GM18520 (cell line): ENCODE data around the gene IMMP2L.
"Not testable (repeated sequence)": the region's sequence is repeated elsewhere in the genome, so short reads cannot be mapped to it uniquely, and the experiment has no call there.

Source experiments
- ATAC-seq: cut with Tn5 transposase; IDR thresholded peaks from one replicate; pipeline ENCODE4 v1.9.1; 2021; ENCODE audit not compliant: unreplicated experiment

Gene IMMP2L

GRCh38 chr7:111510584-111511378 is 51.5 kb downstream of the IMMP2L start:
- ATAC-seq, result no peak

- ATAC-seq, result no peak
Measured at GRCh38 chr7:111510062-111510461, 52.2 kb downstream of the IMMP2L start.

- ATAC-seq, result no peak
Measured at GRCh38 chr7:111509288-111509687, 53.0 kb downstream of the IMMP2L start.

- no peak for ATAC-seq
Measured at GRCh38 chr7:111508387-111508786, 53.9 kb downstream of the IMMP2L start.

- ATAC-seq, result not testable (repeated sequence)
Measured at GRCh38 chr7:111505422-111505821, 56.9 kb downstream of the IMMP2L start.

- not testable (repeated sequence) for ATAC-seq
Measured at GRCh38 chr7:111501799-111502198, 60.5 kb downstream of the IMMP2L start.

GRCh38 chr7:111499027-111499426 is 63.3 kb downstream of the IMMP2L start:
- ATAC-seq, result no peak

- ATAC-seq, result no peak
Measured at GRCh38 chr7:111498391-111499007, 63.8 kb downstream of the IMMP2L start.

- ATAC-seq, result no peak
Measured at GRCh38 chr7:111495173-111495810, 67.0 kb downstream of the IMMP2L start.

GRCh38 chr7:111492234-111492633 is 70.1 kb downstream of the IMMP2L start:
- ATAC-seq, result no peak

- ATAC-seq, result no peak
Measured at GRCh38 chr7:111486472-111487142, 75.7 kb downstream of the IMMP2L start.

- ATAC-seq, result no peak
Measured at GRCh38 chr7:111485701-111486380, 76.5 kb downstream of the IMMP2L start.

GRCh38 chr7:111483078-111483477 is 79.2 kb downstream of the IMMP2L start:
- no peak for ATAC-seq

- no peak for ATAC-seq
Measured at GRCh38 chr7:111477462-111478225, 84.6 kb downstream of the IMMP2L start.

- no peak for ATAC-seq
Measured at GRCh38 chr7:111476586-111477293, 85.6 kb downstream of the IMMP2L start.

GRCh38 chr7:111475959-111476358 is 86.3 kb downstream of the IMMP2L start:
- ATAC-seq, result no peak

GRCh38 chr7:111475419-111475748 is 86.9 kb downstream of the IMMP2L start:
- no peak for ATAC-seq

- no peak for ATAC-seq
Measured at GRCh38 chr7:111474723-111475418, 87.4 kb downstream of the IMMP2L start.
